ENCODE data around the gene SLC37A4.

DNA sequence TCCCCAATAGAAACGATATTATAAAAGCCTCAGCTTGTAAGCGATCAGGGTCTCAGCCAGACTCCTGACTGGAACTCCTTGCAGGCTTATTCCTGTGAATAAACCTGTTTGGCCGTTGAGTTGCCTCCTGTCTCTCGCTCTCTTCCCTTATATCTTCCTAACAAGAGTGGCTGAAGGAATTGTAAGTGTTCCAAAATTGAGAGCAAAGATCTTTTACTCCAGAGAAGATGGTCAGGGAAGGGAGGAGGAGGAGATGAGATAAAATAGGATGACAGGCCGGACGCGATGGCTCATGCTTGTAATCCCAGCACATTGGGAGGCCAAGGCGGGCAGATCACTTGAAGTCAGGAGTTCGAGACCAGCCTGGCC, 1.2 kb upstream of the SLC37A4 start:
- TF ChIP-seq, protein P1, sequence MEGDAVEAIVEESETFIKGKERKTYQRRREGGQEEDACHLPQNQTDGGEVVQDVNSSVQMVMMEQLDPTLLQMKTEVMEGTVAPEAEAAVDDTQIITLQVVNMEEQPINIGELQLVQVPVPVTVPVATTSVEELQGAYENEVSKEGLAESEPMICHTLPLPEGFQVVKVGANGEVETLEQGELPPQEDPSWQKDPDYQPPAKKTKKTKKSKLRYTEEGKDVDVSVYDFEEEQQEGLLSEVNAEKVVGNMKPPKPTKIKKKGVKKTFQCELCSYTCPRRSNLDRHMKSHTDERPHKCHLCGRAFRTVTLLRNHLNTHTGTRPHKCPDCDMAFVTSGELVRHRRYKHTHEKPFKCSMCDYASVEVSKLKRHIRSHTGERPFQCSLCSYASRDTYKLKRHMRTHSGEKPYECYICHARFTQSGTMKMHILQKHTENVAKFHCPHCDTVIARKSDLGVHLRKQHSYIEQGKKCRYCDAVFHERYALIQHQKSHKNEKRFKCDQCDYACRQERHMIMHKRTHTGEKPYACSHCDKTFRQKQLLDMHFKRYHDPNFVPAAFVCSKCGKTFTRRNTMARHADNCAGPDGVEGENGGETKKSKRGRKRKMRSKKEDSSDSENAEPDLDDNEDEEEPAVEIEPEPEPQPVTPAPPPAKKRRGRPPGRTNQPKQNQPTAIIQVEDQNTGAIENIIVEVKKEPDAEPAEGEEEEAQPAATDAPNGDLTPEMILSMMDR (IDR thresholded peaks at IDR 0.05): no peak
- TF ChIP-seq POLR2A (IDR thresholded peaks at IDR 0.05): no peak

Data from testis (tissue), 2 donors.